PC-3 (cell line): ENCODE results near the gene GLI1. TPM values are rescaled to one million over a fixed set of nuclear protein-coding genes. Genes with fewer than 3 reads are reported as not detected.

Experiments used
- ATAC-seq: fragments of 200-7000 bp; cut with Tn5 transposase; 2 replicates; pipeline ENCODE4 v1.9.1; 2020; ENCODE audit warnings: mild to moderate bottlenecking, moderate library complexity
- BruUV-seq: library from RNA; stranded (reverse); fragments of 400-500 nt; replicated peaks from 2 replicates; lab custom pipeline; 2021; lab: Mats Ljungman, UMichigan
- CTCF ChIA-PET: fragments of 300-600 bp; sonication (Branson Sonifier 250); formaldehyde crosslinking; loops from one replicate; lab custom pipeline; 2022; ENCODE audit warnings: antibody characterized with exemption; lab: Charles Lee
- POLR2A ChIA-PET: fragments of 300-600 bp; sonication (Branson Sonifier 250); formaldehyde crosslinking; loops from one replicate; lab custom pipeline; 2022; ENCODE audit warnings: antibody characterized with exemption; ENCODE audit not compliant: unreplicated experiment; lab: Charles Lee
- DNase-seq: peaks from one replicate; pipeline ENCODE4 v3.0.0-alpha.2; 2015
- H2AFZ ChIP-seq: fragments of 300-600 bp; sonication (generic); 2 replicates; pipeline ENCODE4 v1.6.0; 2016; ENCODE audit warnings: antibody characterized with exemption, low read length
- H3F3A ChIP-seq: fragments of 300-600 bp; sonication (generic); one replicate; pipeline ENCODE4 v1.6.0; 2017; ENCODE audit warnings: antibody characterized with exemption, low read length, control low read depth, mild to moderate bottlenecking; ENCODE audit not compliant: unreplicated experiment
- H3K27ac ChIP-seq: fragments of 300-600 bp; sonication (generic); 2 replicates; pipeline ENCODE4 v1.5.1; 2016; ENCODE audit warnings: mild to moderate bottlenecking, low read length
- H3K27me3 ChIP-seq: fragments of 300-600 bp; sonication (generic); 2 replicates; pipeline ENCODE4 v1.6.1; 2016; ENCODE audit warnings: low read length, mixed read lengths
- H3K36me3 ChIP-seq: fragments of 300-600 bp; sonication (generic); 2 replicates; pipeline ENCODE4 v1.6.1; 2016; ENCODE audit warnings: low read depth, mixed run types, low read length, mixed read lengths
- H3K4me1 ChIP-seq: fragments of 300-600 bp; sonication (generic); 2 replicates; pipeline ENCODE4 v1.5.1; 2016; ENCODE audit warnings: low read length; ENCODE audit not compliant: insufficient read depth
- H3K4me2 ChIP-seq: fragments of 300-600 bp; sonication (generic); 2 replicates; pipeline ENCODE4 v1.6.0; 2016; ENCODE audit warnings: low read length
- H3K4me3 ChIP-seq: fragments of 300-600 bp; sonication (generic); 2 replicates; pipeline ENCODE4 v1.5.1; 2016; ENCODE audit warnings: mild to moderate bottlenecking, low read length, mixed read lengths
- H3K79me2 ChIP-seq: fragments of 300-600 bp; sonication (generic); 2 replicates; pipeline ENCODE4 v1.6.1; 2017; ENCODE audit warnings: low read length, mixed read lengths
- H3K9ac ChIP-seq: fragments of 300-600 bp; sonication (generic); 2 replicates; pipeline ENCODE4 v1.6.0; 2016; ENCODE audit warnings: mild to moderate bottlenecking, low read length
- H3K9me2 ChIP-seq: fragments of 300-600 bp; sonication (generic); replicated peaks from 2 replicates; pipeline ENCODE4 v1.6.1; 2016; ENCODE audit warnings: mixed run types, low read length, mixed read lengths
- H3K9me3 ChIP-seq: fragments of 300-600 bp; sonication (generic); 2 replicates; pipeline ENCODE4 v1.6.1; 2016; ENCODE audit warnings: low read length, mixed read lengths
- H4K20me1 ChIP-seq: fragments of 300-600 bp; sonication (generic); 2 replicates; pipeline ENCODE4 v1.6.1; 2016; ENCODE audit warnings: low read length, mixed read lengths
- EZH2 ChIP-seq: fragments of 300-600 bp; sonication (generic); IDR thresholded peaks from one replicate; pipeline ENCODE4 v1.6.1; 2017; ENCODE audit warnings: antibody characterized with exemption, mild to moderate bottlenecking, low read length; ENCODE audit not compliant: unreplicated experiment
- EZH2phosphoT487 ChIP-seq: fragments of 300-600 bp; sonication (generic); IDR thresholded peaks from 2 replicates; pipeline ENCODE4 v1.6.1; 2018; ENCODE audit warnings: mild to moderate bottlenecking, antibody characterized with exemption, low read length, borderline replicate concordance
- intact Hi-C: fragments of 100-400 bp; cut with micrococcal nuclease; formaldehyde crosslinking; loops from 2 replicates; pipeline ENCODE4 v1.9.0; 2023
- total RNA-seq: library from RNA; depleted of rRNA; stranded (reverse); fragments of >200 nt; gene quantifications from 2 replicates; pipeline ENCODE4 v1.2.3, GENCODE V29; 2014
- TF ChIP-seq, protein P1 (sequence below): fragments of 300-600 bp; sonication (generic); conservative IDR thresholded peaks from 2 replicates; pipeline ENCODE4 v1.5.1; 2017; ENCODE audit warnings: antibody characterized with exemption, low read depth, mild to moderate bottlenecking, low read length

Gene GLI1
- total RNA-seq, 1 experiment from 2014 or later: 3.0 TPM

DNA sequence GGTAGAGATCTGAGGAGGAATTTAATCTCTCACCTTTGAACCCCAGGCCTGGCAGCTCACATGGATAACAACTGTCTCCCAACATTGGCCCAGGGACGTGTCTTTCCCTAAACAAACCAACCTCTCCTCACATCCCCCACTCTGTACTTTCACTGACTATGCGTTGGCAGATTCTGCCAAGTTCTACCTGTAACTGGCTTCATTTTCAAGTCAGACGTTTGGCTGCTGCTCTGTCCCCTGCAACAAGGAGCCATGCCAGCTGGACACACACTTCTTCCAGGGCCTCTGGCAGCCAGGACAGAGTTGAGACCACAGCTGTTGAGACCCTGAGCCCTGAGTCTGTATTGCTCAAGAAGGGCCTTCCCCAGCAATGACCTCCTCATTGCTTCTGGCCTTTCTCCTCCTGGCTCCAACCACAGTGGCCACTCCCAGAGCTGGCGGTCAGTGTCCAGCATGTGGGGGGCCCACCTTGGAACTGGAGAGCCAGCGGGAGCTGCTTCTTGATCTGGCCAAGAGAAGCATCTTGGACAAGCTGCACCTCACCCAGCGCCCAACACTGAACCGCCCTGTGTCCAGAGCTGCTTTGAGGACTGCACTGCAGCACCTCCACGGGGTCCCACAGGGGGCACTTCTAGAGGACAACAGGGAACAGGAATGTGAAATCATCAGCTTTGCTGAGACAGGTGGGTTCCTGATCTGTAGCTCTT is 24.9 kb upstream of the GLI1 start, which contains the start of gene INHBC:
Gene INHBC (plus strand): TSS at position 268 of the 707 bp plus-strand sequence. CDS start 103 bp downstream, at position 371.
- Histone ChIP-seq H3F3A (no peaks in the 10 kb centered on the region), H3K4me1 (peaks cover 10% of the 10 kb centered on the region), H3K36me3 (no peaks in the 10 kb centered on the region), H3K79me2 (peaks cover 6% of the 10 kb centered on the region), H4K20me1 (no peaks in the 10 kb centered on the region), H3K27me3 (no peaks in the 10 kb centered on the region), H3K4me3 (no peak within 1 kb of the TSS), H2AFZ (no peak within 1 kb of the TSS), H3K9ac (no peak within 1 kb of the TSS), H3K4me2 (no peak within 1 kb of the TSS), H3K9me3 (no peaks in the 10 kb centered on the region), H3K9me2 (no peaks in the 10 kb centered on the region), H3K27ac (no peak within 1 kb of the TSS)
- ATAC-seq (no peak), DNase-seq (no peak)
- ChIA-PET CTCF (no interaction called here), POLR2A (no interaction called here)
- TF ChIP-seq EZH2phosphoT487 (no peak), EZH2 (no peak)
- TF ChIP-seq, protein P1, sequence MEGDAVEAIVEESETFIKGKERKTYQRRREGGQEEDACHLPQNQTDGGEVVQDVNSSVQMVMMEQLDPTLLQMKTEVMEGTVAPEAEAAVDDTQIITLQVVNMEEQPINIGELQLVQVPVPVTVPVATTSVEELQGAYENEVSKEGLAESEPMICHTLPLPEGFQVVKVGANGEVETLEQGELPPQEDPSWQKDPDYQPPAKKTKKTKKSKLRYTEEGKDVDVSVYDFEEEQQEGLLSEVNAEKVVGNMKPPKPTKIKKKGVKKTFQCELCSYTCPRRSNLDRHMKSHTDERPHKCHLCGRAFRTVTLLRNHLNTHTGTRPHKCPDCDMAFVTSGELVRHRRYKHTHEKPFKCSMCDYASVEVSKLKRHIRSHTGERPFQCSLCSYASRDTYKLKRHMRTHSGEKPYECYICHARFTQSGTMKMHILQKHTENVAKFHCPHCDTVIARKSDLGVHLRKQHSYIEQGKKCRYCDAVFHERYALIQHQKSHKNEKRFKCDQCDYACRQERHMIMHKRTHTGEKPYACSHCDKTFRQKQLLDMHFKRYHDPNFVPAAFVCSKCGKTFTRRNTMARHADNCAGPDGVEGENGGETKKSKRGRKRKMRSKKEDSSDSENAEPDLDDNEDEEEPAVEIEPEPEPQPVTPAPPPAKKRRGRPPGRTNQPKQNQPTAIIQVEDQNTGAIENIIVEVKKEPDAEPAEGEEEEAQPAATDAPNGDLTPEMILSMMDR: no peak
- intact Hi-C loops: no loop called here
- no TSS peak for BruUV-seq

- Histone ChIP-seq H3K36me3 (no peaks in the 10 kb centered on the region), H3K27ac (no peak overlapping the region), H3K4me1 (peaks cover 6% of the 10 kb centered on the region), H3K4me2 (no peak overlapping the region), H2AFZ (no peak overlapping the region), H3K27me3 (no peaks in the 10 kb centered on the region), H3F3A (no peaks in the 10 kb centered on the region), H3K4me3 (no peak overlapping the region), H4K20me1 (no peaks in the 10 kb centered on the region), H3K9me3 (no peaks in the 10 kb centered on the region), H3K9me2 (no peaks in the 10 kb centered on the region), H3K9ac (no peak overlapping the region), H3K79me2 (no peaks in the 10 kb centered on the region)
- TF ChIP-seq, protein P1: no peak
- TF ChIP-seq EZH2 (no peak), EZH2phosphoT487 (no peak)
- BruUV-seq: no TSS peak
- DNase-seq (no peak), ATAC-seq (no peak)
- CTCF ChIA-PET: no interaction called here
- POLR2A ChIA-PET: no interaction called here
- intact Hi-C loops: no loop called here
Measured at GRCh38 chr12:57435293-57435692, 24.3 kb upstream of the GLI1 start.

GRCh38 chr12:57438400-57438799 is 21.2 kb upstream of the GLI1 start:
- H4K20me1 ChIP-seq: no peaks in the 10 kb centered on the region
- no peak overlapping the region for H3K4me3 ChIP-seq
- DNase-seq: no peak
- H3F3A ChIP-seq: no peaks in the 10 kb centered on the region
- TF ChIP-seq EZH2phosphoT487 (no peak), EZH2 (no peak)
- TF ChIP-seq, protein P1: no peak
- H3K9me3 ChIP-seq: no peaks in the 10 kb centered on the region
- ChIA-PET CTCF (no interaction called here), POLR2A (no interaction called here)
- no peak overlapping the region for H3K27ac ChIP-seq
- H3K36me3 ChIP-seq: no peaks in the 10 kb centered on the region
- no peaks in the 10 kb centered on the region for H3K27me3 ChIP-seq
- H3K9ac ChIP-seq: no peak overlapping the region
- no peak overlapping the region for H3K4me2 ChIP-seq
- H2AFZ ChIP-seq: no peak overlapping the region
- H3K9me2 ChIP-seq: no peaks in the 10 kb centered on the region
- no peaks in the 10 kb centered on the region for H3K4me1 ChIP-seq
- intact Hi-C loops: no loop called here
- no peaks in the 10 kb centered on the region for H3K79me2 ChIP-seq
- no peak for ATAC-seq
- no TSS peak for BruUV-seq
